K562 (cell line): Measurements from ENCODE around the gene DEPP1. TPM values are rescaled to one million over a fixed set of nuclear protein-coding genes. Genes with fewer than 3 reads are reported as not detected.

Experiments
- ARID3B ChIP-seq: fragments of 250-450 bp; sonication (Bioruptor Pico); IDR thresholded peaks from 2 replicates; pipeline ENCODE4 v1.4.0; 2020; ENCODE audit warnings: borderline replicate concordance
- ASH1L ChIP-seq: fragments of 450-650 bp; IDR thresholded peaks from 2 replicates; pipeline ENCODE4 v1.6.1; 2018; ENCODE audit warnings: borderline replicate concordance, mild to moderate bottlenecking, low read depth; ENCODE audit not compliant: partially characterized antibody
- ATF1 ChIP-seq, 2 experiments: fragments of 450-650 bp in 1 of 2; IDR thresholded peaks; 2 replicates each; pipeline ENCODE4 v1.6.1; 2016; ENCODE audit warnings: missing compliant biosample characterization in 1 of 2, missing genetic modification characterization in 1 of 2
- CHCHD3 ChIP-seq: fragments of 250-450 bp; sonication (Bioruptor Pico); IDR thresholded peaks from 2 replicates; pipeline ENCODE4 v2.1.2; 2022; ENCODE audit warnings: mild to moderate bottlenecking
- CREB3L1 ChIP-seq: fragments of 450-650 bp; IDR thresholded peaks from 2 replicates; pipeline ENCODE4 v1.6.1; 2014; ENCODE audit warnings: low read depth, mild to moderate bottlenecking, moderate library complexity, borderline replicate concordance
- DEAF1 ChIP-seq: fragments of 450-650 bp; formaldehyde crosslinking; IDR thresholded peaks from 2 replicates; pipeline ENCODE4 v1.4.0; 2020; ENCODE audit warnings: mild to moderate bottlenecking, moderate library complexity
- EP300 ChIP-seq: IDR thresholded peaks from 2 replicates; pipeline ENCODE4 v1.6.1; 2012; ENCODE audit warnings: low read length, improper control_type of control experiment
- EP400 ChIP-seq: fragments of 450-650 bp; IDR thresholded peaks from 2 replicates; pipeline ENCODE4 v1.6.1; 2017; ENCODE audit warnings: antibody characterized with exemption, mild to moderate bottlenecking, moderate library complexity
- GABPA ChIP-seq: fragments of 200-800 bp; sonication (Bioruptor generic); conservative IDR thresholded peaks from 2 replicates; pipeline ENCODE4 v1.6.1; 2016; ENCODE audit warnings: low read depth, missing genetic modification characterization, missing compliant biosample characterization
- JUND ChIP-seq, 2 experiments: IDR thresholded peaks; 2 replicates in 1 of 2; 3 replicates in 1 of 2; pipeline ENCODE4 v1.6.1; 2011; ENCODE audit warnings: borderline replicate concordance in 2 of 2, low read depth in 2 of 2, low read length in 2 of 2, improper control_type of control experiment in 1 of 2, missing biosample characterization in 1 of 2, missing genetic modification characterization in 1 of 2, missing genetic modification reagents in 1 of 2
- MTA3 ChIP-seq: fragments of 450-650 bp; formaldehyde crosslinking; IDR thresholded peaks from 2 replicates; pipeline ENCODE4 v1.6.1; 2017; ENCODE audit warnings: mild to moderate bottlenecking, borderline replicate concordance
- RAD21 ChIP-seq, 2 experiments: fragments of 250-450 bp in 1 of 2; fragments of 450-650 bp in 1 of 2; sonication (Bioruptor Pico) in 1 of 2; formaldehyde crosslinking in 1 of 2; IDR thresholded peaks in 1 of 2; conservative IDR thresholded peaks in 1 of 2; 2 replicates each; pipeline versions ENCODE4 v1.4.0 to v1.8.0; 2020 to 2022; ENCODE audit warnings: mild to moderate bottlenecking in 2 of 2, moderate library complexity in 1 of 2
- RBBP5 ChIP-seq: fragments of 200-600 bp; sonication (generic); IDR thresholded peaks from 2 replicates; pipeline ENCODE4 v1.6.1; 2012; ENCODE audit warnings: borderline replicate concordance, mild to moderate bottlenecking, low read length, control low read depth, inconsistent platforms; ENCODE audit not compliant: insufficient read depth, poor library complexity, severe bottlenecking
- RCOR1 ChIP-seq, 2 experiments: IDR thresholded peaks; 2 replicates each; pipeline ENCODE4 v1.6.1; 2012; ENCODE audit warnings: low read depth in 2 of 2, low read length in 2 of 2, borderline replicate concordance in 1 of 2, improper control_type of control experiment in 1 of 2
- ZEB2 ChIP-seq: fragments of 450-650 bp; IDR thresholded peaks from 2 replicates; pipeline ENCODE4 v1.6.1; 2016
- ZNF23 ChIP-seq: fragments of 250-450 bp; sonication (Bioruptor Pico); IDR thresholded peaks from 2 replicates; pipeline ENCODE4 v1.4.0; 2020; ENCODE audit warnings: mild to moderate bottlenecking
- polyA plus RNA-seq, 8 experiments: library from polyadenylated mRNA; depleted of rRNA in 4 of 8; stranded (reverse) in 5 of 8; unstranded in 3 of 8; fragments of >200 nt; fragmentation: Nextera tagmentation in 2 of 8; fragmentation: Illumina TruSeq in 1 of 8; extraction: Ambion mirVana in 2 of 8; extraction: Trizol in 1 of 8; gene quantifications; 2 replicates each; pipeline versions ENCODE4 v1.2.1 to v1.2.3, GENCODE V29; 2011 to 2014; ENCODE audit warnings: inconsistent platforms in 1 of 8, missing spikeins in 1 of 8
- total RNA-seq, 7 experiments: library from RNA; depleted of rRNA in 6 of 7; stranded (reverse); fragments of >200 nt in 6 of 7; fragmentation: Illumina TruSeq in 2 of 7; extraction: Trizol in 2 of 7; gene quantifications; 2 replicates each; pipeline versions ENCODE4 v1.2.1 to v1.2.3, GENCODE V29; 2011 to 2021; ENCODE audit warnings: low replicate concordance in 1 of 7
- TF ChIP-seq, protein P1 (sequence below), 2 experiments: fragments of 450-650 bp; IDR thresholded peaks; 2 replicates each; pipeline ENCODE4 v1.6.1; 2016

Gene DEPP1
- total and polyA plus RNA-seq, 9 of the 15 experiments (the other 6 are each of a cell fraction or from before 2014, with no cell fraction given): 0.04 to 0.54 (median 0.20) TPM; not detected in 1

- peak; percentile 57 for TF ChIP-seq GABPA
- TF ChIP-seq ATF1 (CRISPR knock-in tag; IDR thresholded peaks at IDR 0.05): no peak
- peak; percentile 76 for TF ChIP-seq ATF1 (tag; IDR thresholded peaks at IDR 0.05)
- peak; percentile 93 to 95 for TF ChIP-seq RAD21 (CRISPR knock-in tag; conservative IDR thresholded peaks at IDR 0.05 in 1 of 2, IDR thresholded peaks at IDR 0.05 in 1 of 2)
- TF ChIP-seq DEAF1: peak; percentile 81
- 0 out of 2 replicates have a peak, but pooled peaks have one; percentile 20 for TF ChIP-seq EP300
- TF ChIP-seq, protein P1, sequence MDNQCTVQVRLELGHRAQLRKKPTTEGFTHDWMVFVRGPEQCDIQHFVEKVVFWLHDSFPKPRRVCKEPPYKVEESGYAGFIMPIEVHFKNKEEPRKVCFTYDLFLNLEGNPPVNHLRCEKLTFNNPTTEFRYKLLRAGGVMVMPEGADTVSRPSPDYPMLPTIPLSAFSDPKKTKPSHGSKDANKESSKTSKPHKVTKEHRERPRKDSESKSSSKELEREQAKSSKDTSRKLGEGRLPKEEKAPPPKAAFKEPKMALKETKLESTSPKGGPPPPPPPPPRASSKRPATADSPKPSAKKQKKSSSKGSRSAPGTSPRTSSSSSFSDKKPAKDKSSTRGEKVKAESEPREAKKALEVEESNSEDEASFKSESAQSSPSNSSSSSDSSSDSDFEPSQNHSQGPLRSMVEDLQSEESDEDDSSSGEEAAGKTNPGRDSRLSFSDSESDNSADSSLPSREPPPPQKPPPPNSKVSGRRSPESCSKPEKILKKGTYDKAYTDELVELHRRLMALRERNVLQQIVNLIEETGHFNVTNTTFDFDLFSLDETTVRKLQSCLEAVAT (IDR thresholded peaks at IDR 0.05): no peak
- no peak for TF ChIP-seq CHCHD3 (CRISPR knock-in tag)
- TF ChIP-seq EP400: no peak
- TF ChIP-seq ZNF23 (CRISPR knock-in tag): no peak
- no peak for TF ChIP-seq ASH1L
- TF ChIP-seq RBBP5: no peak
- TF ChIP-seq ARID3B (CRISPR knock-in tag): no peak
- TF ChIP-seq ZEB2: no peak
- peak; percentile 73; the same call in 1 of the 2 replicates for TF ChIP-seq MTA3
- 0 out of 2 replicates have a peak, but pooled peaks have one; percentile 33 for TF ChIP-seq JUND (IDR thresholded peaks at IDR 0.05; ENCODE audit: borderline replicate concordance, low read depth, low read length)
- TF ChIP-seq JUND (tag; IDR thresholded peaks at IDR 0.05; ENCODE audit: borderline replicate concordance, low read depth, low read length): peak; percentile 45; the same call in 2 of the 3 replicates
- 0 out of 2 replicates have a peak, but pooled peaks have one; percentile 26 for TF ChIP-seq CREB3L1
- TF ChIP-seq RCOR1 (IDR thresholded peaks at IDR 0.05; ENCODE audit: borderline replicate concordance in 1 of 2, low read depth in 2 of 2, low read length in 2 of 2): peak in 1 of 2 experiments; percentile 66; a peak in 2 of 4 replicates
These were observed 30.0 kb upstream of the DEPP1 start (continued) for GRCh38 chr10:45008524-45009161.
